GM18858 (cell line): ENCODE data around the gene HTT.

Source experiments
- ATAC-seq: cut with Tn5 transposase; IDR thresholded peaks from one replicate; pipeline ENCODE4 v1.9.1; 2021; ENCODE audit not compliant: unreplicated experiment

The HTT gene

DNA sequence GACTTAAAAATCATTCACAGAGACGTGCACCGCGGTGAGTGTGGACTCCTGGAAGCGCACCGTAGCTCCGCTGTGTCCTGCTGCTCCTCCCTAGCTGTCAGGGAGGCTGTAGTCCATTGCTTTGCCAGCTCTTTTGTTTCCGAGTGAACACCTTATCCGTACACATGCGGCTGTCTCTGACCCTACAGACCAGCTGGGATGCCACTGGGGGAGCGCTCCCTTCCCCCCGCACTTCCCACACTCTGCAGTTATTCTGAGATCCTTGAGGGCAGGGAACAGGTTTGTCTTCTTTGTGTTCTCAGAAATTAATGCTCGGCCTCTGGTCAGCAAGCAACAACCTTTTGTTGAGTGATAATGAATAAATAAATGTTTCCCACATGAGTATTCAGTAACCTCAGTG lies 140.8 kb downstream of the HTT start:
- no peak for ATAC-seq

DNA sequence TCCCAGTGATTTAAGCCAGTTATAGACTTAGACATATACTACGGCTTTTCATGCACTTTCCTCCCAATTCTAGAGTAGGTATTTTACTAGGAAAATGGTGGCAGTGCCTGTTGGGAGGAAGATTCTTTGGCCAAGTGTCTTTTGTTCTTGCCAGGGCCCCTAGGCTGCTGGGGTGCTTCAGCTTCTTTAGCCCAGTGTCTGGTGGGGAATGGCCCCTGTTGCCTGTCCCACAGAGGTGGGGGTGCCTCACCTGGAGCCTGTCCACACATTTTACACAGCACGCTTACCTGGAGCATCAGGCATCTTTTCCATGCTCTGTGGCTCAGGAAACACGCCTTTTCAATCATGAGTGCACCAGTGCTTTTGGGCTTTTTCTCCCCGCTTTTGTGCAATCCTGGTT lies 141.3 kb downstream of the HTT start:
- ATAC-seq: no peak

DNA sequence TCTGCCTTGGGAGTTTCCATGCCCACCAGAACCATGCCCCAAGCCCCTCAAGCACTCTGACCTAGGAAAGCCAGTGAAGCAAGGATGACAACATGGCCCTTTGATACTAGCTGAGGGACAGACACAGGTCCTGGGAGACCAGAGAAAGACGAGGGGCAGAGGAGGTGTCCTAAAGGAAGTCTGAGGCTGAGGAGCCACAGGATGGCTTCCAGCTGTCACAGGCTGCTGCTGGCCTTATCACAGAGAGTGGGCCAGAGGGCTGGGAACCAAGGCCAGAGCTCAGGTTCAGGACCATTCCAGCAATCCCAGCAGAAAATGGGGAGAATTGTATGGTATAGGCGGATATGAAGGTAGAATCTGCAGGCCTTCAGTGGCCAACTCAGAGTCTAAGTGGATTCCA lies 142.8 kb downstream of the HTT start:
- no peak for ATAC-seq

DNA sequence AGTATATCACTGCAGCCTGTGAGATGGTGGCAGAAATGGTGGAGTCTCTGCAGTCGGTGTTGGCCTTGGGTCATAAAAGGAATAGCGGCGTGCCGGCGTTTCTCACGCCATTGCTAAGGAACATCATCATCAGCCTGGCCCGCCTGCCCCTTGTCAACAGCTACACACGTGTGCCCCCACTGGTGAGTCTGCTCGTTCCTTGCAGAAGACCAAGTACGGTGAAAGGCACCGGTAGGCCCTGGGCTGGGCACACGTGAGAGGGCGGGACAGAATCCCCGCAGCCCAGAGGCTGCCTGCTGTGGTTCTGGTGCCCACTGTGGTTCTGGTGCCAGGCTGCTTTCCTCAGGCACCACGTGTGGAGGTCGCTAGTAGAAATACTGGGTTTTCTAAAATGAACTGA lies 143.3 kb downstream of the HTT start:
- ATAC-seq: no peak

DNA sequence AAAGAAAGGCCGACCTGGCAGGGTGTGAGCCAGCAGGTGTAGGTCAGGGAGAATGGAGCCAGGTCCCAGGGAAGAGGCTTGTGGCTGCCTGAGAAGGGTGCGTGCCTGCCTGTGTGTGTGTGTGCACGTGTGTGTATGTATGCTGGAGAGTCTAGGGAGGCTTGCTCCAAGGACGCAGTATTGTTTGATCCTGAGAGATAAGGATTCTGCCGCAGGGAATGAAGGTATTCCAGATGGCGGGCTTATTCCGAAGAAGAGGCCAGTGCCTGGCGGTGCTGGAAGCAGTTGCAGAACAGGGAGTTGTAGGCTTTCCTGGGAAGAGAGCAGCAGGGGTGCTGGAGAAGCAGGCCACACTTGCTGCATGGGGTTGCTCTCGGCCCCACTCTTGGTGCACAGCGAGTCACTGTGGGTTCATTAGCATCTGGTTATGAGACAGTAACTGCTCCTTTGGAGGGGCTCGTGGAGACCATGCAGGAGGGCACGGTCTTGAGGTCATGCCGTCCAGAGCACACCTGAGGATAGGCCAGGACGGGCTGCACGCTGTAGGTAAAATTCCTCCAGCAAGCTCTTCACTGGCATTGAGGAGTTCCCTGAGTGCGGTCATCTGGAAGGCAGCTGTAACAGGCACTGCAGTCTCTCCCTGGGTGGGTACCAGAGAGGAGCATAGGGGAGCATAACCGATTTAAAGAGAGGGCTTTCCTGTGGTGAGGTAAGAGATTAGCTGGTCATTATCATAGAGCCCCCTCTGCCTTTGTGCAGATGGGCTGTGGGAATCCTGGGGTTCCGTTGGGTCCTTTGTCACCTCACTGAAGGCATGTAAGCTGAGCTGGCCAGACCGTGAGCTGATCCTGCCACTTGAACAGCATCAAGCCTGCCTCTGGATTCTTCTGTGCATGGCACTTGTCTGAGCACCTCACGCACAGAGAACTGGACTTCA lies 144.6 kb downstream of the HTT start:
- no peak for ATAC-seq

DNA sequence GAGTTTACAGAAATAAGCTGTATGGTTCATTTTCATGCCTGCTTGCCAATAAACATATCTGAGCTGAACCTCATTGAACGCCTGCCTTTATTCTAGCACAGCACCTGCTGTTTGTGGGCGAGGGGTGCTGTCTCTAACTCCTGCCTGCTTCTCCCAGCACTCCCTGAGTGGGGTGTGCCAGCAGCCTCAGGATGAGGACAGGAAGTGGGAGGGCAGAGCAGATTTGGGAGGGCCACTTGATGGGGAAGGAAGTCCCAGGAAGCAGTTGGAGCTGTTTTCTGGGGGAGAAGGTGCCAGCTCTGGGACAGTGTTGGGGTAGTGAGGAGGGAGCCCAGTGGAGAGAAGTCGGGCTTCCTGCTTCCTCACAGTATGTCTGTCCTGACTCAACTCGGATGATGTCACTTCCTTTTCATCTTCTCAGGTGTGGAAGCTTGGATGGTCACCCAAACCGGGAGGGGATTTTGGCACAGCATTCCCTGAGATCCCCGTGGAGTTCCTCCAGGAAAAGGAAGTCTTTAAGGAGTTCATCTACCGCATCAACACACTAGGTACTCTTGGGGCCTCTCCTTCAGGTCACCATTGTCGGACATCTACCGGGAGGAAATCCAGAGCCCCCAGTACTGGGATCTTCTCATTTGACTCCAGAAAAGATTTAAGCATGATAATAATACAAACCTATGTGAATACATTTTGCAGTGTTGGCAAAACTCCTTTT lies 145.4 kb downstream of the HTT start:
- ATAC-seq: no peak

DNA sequence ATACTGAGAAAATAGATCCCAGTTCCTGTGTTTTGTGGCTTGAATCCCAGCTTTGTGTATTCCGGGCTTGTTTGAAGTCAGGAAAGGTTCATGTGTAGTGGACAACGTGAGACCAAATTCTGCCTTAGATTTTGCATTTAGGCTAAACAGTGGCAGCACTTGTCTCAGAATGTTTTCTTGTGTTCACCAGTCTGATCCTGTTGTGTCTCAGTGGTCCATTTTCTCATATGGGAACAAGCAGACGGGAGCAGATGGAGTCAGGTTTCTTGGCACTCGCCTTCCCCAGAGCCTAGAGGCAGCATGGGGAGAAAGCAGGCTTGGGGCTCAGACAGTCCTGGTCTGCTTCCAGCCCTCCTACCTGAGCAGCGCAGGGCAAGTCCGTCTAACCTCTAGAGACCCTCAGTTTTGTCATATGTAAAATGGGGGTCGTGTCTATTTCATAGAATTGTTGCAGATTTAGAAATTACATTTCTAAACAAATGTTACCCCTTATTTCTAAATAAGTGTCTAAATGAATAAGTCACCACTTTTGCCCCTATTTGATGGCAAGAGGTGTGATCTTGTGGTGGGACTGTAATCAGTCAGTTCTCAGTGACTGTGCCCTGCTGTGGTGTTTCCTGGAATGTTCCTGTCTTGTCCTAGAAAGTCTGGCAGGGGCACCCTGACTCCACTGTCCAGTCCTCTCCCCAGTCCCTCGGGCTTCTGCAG lies 146.1 kb downstream of the HTT start:
- no peak for ATAC-seq

DNA sequence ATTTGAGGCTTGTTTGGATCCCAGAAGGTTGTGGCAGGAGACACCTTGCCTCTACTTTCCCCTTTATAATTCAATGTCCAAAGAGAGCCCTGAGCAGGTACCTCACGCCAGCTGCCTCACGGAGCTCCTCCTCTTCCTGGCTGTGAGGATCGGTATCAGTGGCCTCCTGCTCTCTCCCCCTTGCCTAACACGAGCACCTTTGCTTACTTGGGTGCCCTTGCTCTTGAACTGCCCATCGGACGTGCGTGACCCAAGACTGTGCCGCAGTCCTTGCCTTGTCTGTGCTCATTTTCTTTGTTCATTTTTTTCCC lies 146.7 kb downstream of the HTT start:
- ATAC-seq: no peak

DNA sequence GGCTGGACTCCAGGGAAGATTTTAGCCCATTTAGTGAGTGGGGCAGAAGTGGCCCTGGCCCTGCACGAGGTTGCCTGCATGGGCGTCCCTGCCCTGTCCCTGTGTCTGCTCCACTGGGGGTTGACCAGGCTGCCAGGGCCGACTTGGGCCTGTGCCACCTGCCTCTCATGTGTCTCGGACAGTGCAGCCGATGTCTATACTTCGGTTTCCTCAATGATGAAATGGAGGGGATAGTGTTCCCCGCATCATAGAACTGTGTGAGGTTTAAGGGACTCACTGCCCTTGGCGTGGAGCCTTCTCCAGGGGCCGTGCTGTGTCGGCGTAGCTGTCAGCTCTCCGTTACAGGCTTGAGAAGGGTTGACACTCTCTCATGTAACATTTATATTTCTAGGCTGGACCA lies 147.5 kb downstream of the HTT start:
- ATAC-seq: no peak

DNA sequence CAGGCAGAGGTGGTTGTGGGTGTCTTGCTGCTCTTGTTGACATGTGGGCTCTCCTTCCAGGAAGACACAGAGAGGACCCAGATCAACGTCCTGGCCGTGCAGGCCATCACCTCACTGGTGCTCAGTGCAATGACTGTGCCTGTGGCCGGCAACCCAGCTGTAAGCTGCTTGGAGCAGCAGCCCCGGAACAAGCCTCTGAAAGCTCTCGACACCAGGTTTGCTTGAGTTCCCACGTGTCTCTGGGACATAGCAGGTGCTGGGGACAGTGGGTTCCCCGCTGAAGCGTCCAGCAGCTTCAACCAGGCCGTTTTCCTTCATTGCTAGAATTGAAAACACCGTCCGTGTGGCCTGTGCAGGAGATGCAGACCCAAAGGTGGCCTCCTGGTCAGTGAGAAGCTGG lies 148.9 kb downstream of the HTT start:
- ATAC-seq: no peak

DNA sequence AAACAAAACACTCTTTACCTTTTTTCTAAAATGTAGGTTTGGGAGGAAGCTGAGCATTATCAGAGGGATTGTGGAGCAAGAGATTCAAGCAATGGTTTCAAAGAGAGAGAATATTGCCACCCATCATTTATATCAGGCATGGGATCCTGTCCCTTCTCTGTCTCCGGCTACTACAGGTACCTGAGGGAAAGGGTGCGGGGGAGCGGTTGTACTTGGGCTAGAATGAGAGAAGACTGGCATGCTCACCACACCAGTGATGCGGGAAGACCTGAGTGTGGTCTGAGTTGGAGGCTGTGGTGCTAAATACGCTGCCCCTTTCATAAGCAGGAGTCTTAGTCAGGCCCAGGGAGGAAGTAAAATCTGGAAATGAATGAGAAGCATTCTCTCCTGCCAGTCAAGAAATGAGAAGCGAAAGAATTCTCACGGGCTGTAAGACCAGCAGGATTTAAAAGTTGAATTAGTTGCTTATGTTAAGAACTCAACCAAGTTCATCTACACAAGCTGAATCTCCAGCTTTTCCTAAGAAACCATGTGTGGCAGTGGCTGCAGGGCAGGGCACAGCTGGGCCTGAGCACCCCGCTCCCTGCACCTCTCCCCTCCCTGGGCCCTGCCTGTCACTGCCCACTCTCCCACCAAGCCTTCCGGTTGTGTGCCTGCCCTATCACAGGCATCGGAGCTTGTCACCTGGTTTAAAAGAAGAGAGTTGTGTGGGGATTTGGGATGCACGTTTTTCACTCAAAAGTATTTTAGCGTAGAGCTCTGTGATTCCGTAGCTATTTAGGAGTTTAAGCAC lies 149.7 kb downstream of the HTT start:
- no peak for ATAC-seq

DNA sequence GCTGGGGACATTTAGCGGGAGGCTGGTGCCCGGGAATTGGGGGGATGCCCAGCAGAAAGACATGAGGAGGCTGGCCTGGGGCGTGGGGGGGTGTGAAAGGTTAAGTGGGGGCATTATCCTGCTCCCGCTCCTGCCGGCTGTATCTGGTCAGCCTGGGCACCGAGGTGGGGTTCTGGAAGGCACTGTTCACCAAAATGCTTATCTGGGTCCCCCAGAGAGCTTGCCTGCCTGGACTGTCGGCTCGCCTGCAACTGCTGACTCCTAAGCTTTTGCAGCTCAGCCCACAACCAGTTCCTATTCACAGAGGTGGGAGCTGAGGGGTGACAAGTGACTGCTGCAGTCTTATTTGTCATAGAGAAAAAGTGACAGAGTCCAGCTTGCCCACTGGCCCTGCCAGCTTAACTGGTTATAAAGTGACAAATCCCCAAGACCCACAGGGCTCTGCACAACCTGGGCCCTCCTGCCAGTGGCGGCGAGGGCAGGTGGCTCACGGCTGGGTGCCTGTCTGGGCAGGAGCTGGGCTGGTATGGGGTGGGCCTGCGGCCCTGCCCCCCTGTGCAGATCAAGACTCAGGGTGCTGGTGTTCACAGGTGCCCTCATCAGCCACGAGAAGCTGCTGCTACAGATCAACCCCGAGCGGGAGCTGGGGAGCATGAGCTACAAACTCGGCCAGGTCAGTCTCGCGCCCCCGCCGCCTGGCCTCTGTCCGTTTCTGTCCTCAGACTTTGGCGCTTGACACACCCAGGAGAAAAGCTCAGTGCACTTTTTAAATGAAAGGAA lies 150.8 kb downstream of the HTT start:
- no peak for ATAC-seq

DNA sequence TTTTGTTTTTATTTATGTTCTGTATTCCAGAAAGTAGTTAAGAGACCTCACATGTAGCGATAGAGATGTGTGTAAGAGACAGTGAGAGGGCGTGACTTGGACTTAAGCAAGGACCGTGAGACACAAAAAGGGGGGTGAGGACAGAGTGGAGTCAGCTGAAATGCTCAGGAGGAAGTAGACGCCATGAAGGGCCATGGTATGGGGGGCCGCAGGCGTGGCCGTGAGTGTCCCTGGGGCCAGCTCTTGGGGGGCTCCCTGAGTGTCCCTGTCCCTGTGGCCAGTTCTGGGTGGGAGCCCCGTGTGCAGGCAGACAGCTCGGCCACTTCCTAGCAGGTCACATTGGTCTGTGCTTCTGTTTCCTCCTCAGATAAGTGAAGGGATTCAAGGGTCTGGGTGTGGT lies 151.5 kb downstream of the HTT start:
- ATAC-seq: no peak

DNA sequence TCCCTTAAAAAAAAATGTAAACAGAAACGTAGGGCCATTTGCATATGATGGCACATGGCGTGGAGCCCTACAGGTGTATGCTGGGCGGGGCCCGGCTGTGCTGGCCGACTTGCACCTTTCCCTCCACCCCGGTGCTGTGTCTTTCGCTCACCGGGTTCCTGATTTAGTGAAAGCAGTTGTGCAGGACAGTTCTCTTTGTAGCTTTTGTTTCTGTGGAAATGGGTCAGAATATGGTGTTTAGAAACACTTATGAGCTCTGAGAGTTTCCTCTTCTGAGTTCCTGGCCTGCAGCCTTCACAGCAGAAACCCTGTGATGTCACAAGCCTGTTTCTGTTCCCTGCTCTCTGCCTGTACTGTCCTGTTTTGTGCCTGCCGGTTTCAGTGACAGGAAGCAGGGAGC lies 152.0 kb downstream of the HTT start:
- no peak for ATAC-seq

DNA sequence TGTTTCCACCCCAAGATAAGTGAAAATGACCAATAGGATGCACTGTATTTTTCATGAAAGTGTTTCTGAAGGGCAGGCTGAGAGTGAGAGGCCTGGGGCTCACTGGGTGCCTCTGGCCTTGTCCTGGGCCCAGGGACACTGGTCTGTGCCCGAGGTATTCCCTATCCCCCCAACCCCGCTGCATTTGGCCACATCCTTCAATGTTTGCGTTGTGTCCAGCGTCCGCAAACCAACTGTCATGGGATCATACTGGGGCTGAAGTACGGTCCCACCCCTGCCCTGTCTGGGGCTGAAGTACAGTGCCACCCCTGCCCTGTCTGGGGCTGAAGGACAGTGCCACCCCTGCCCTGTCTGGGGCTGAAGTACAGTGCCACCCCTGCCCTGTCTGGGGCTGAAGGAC lies 152.5 kb downstream of the HTT start:
- no peak for ATAC-seq

DNA sequence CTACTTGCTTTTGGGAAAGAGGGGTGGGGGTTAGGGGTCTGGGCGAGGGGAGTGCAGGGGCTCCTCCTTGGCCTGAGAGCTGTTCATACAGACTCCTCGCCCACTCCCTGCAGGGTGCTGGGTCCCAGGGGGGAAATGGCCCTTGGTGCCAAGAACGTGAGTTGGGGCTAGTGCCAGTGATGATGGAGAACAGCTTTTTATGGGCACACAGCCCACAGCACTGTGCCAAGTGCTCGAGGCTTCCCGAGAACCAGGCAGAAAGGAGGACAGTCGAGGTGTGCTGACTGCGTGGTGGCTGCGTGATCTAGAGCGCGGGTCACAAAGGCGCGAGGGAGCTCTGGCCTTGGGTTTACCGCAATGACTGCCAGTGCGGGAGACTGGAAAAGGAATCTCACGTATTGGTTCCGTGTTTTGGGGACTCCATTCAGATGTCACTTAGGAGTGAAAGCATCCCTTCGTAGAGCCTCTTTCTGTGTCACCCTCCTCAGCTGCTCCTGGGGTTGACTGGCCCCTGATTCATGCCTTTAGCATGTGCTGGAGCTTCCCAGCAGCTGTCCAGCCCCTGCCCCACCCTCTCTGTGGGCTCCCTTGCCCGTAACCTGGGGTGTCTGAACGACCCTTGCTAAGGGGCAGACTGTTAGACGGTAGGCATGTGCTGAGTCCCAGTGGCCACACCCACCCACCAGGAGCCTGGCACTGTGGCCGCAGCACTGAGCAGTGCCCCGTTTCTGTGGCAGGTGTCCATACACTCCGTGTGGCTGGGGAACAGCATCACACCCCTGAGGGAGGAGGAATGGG lies 153.6 kb downstream of the HTT start:
- ATAC-seq: no peak

DNA sequence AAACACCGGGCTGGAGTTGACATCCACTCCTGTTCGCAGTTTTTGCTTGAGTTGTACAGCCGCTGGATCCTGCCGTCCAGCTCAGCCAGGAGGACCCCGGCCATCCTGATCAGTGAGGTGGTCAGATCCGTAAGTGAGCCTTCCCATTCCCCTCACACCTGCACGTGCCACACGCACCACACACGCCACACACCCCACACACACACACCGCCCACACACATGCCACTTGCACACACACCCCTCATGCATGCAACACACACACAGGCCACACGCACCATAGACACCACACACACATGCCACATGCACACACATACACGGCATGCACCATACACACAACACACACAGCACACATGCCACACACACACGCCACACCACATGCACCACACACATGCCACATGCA lies 154.4 kb downstream of the HTT start:
- no peak for ATAC-seq

DNA sequence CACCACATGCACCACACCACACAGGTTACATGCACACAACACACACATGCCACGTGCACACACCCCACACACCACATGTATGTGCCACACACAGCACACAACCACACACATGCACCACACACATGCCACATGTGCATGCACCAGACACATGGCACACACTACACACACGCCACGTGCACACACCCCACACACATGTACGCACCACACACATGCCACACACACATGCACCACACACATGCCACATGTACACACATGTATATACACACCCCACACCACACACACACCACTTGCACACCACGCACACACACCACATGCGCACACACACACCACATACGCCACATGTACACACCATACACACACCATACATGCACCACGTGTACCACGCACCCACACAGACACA lies 154.8 kb downstream of the HTT start:
- no peak for ATAC-seq

DNA sequence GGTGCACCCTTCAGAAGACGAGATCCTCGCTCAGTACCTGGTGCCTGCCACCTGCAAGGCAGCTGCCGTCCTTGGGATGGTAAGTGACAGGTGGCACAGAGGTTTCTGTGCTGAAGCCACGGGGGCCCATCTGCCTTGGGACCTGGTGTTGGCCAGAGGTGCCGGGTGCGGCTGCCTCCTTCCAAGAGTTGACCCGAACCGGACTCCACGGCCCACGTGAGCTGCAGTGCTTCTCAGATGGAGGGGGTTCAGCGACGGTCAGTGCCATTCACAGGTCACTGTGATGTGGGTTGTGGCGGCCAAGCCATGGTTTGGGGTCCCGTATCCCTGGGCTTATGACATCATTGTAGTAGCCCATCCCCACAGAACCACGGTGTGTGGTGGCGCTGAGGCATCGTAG lies 155.5 kb downstream of the HTT start:
- no peak for ATAC-seq

DNA sequence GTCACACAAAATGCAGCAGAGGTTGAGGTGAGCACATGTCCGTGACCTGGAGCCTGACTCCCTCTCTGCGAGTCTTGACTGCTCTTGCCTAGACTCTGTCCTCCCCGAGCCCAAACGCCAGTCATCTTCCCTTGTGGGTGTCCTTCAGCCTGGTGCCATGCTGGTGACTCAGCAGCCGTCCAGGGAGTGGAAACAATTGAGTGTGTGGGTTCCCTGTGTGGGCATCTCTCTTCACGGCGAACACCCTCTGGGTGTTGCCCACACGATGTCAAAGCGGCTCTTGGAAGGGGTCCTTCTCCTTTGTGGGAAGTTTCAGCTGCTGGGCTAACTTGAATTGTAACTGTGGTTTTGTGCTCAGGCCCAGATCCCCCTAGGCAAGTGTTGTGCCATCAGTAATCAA lies 157.0 kb downstream of the HTT start:
- ATAC-seq: no peak
